IMR-90 (cell line): ENCODE data around the gene NBPF1. TPM values are rescaled to one million over a fixed set of nuclear protein-coding genes. Genes with fewer than 3 reads are reported as not detected.
A peak's percentile ranks its signal among the peaks of the same experiment; 100 is the strongest.
"Not testable (repeated sequence)": the region's sequence is repeated elsewhere in the genome, so short reads cannot be mapped to it uniquely, and the experiment has no call there.

Source experiments
- ATAC-seq: fragments of 200-7000 bp; cut with Tn5 transposase; 2 replicates; pipeline ENCODE4 v1.9.1; 2020; ENCODE audit warnings: low read depth, mild to moderate bottlenecking, moderate library complexity
- BruUV-seq: library from RNA; stranded (reverse); fragments of 400-500 nt; replicated peaks from 2 replicates; lab custom pipeline; 2021; lab: Mats Ljungman, UMichigan
- CTCF ChIA-PET: fragments of 300-600 bp; formaldehyde crosslinking; extraction: SDS; loops from one replicate; lab custom pipeline; 2021; ENCODE audit warnings: antibody characterized with exemption; lab: Yijun Ruan, JAX
- POLR2A ChIA-PET: fragments of 300-600 bp; sonication (Branson Sonifier 250); formaldehyde crosslinking; loops from one replicate; lab custom pipeline; 2022; ENCODE audit warnings: antibody characterized with exemption; ENCODE audit not compliant: unreplicated experiment; lab: Charles Lee
- DNase-seq: peaks from one replicate; pipeline ENCODE4 v3.0.0; 2013
- H2AFZ ChIP-seq: replicated peaks from 2 replicates; pipeline ENCODE3; 2013; ENCODE audit warnings: low read length, mild to moderate bottlenecking; ENCODE audit not compliant: poor library complexity
- H2AK5ac ChIP-seq: 2 replicates; pipeline ENCODE4 v1.6.1; 2013; ENCODE audit warnings: low read depth, low read length, inconsistent platforms
- H2AK9ac ChIP-seq: replicated peaks from 2 replicates; pipeline ENCODE3; 2013; ENCODE audit warnings: mild to moderate bottlenecking, low read depth, low read length, moderate library complexity; ENCODE audit not compliant: poor library complexity
- H2BK120ac ChIP-seq: 2 replicates; pipeline ENCODE4 v1.6.1; 2013; ENCODE audit warnings: low read depth, low read length, inconsistent platforms
- H2BK15ac ChIP-seq: 3 replicates; pipeline ENCODE4 v1.6.1; 2013; ENCODE audit warnings: low read depth, low read length, inconsistent platforms
- H2BK20ac ChIP-seq: 2 replicates; pipeline ENCODE4 v1.6.1; 2013; ENCODE audit warnings: low read depth, mild to moderate bottlenecking, inconsistent platforms, low read length, moderate library complexity
- H2BK5ac ChIP-seq: 2 replicates; pipeline ENCODE4 v1.6.1; 2013; ENCODE audit warnings: mild to moderate bottlenecking, low read depth, low read length, inconsistent platforms; ENCODE audit not compliant: poor library complexity, severe bottlenecking
- H3K14ac ChIP-seq: replicated peaks from 2 replicates; pipeline ENCODE4 v1.6.1; 2013; ENCODE audit warnings: low read depth, low read length, inconsistent platforms
- H3K18ac ChIP-seq: 2 replicates; pipeline ENCODE4 v1.6.1; 2013; ENCODE audit warnings: low read depth, low read length, control low read depth
- H3K23ac ChIP-seq: 2 replicates; pipeline ENCODE4 v1.6.1; 2013; ENCODE audit warnings: low read depth, low read length, inconsistent platforms
- H3K27ac ChIP-seq: 2 replicates; pipeline ENCODE4 v1.5.1; 2013; ENCODE audit warnings: mild to moderate bottlenecking, control low read depth, low read length; ENCODE audit not compliant: insufficient read depth
- H3K27me3 ChIP-seq: 2 replicates; pipeline ENCODE4 v1.6.1; 2013; ENCODE audit warnings: low read length; ENCODE audit not compliant: control insufficient read depth, insufficient read depth
- H3K36me3 ChIP-seq: 2 replicates; pipeline ENCODE4 v1.6.1; 2013; ENCODE audit warnings: low read length, mixed read lengths; ENCODE audit not compliant: control insufficient read depth, insufficient read depth
- H3K4ac ChIP-seq: 2 replicates; pipeline ENCODE4 v1.6.1; 2013; ENCODE audit warnings: low read depth, low read length, inconsistent platforms
- H3K4me1 ChIP-seq: 2 replicates; pipeline ENCODE4 v1.6.1; 2013; ENCODE audit warnings: low read length, mixed read lengths; ENCODE audit not compliant: control insufficient read depth, insufficient read depth
- H3K4me2 ChIP-seq: 2 replicates; pipeline ENCODE4 v1.6.1; 2013; ENCODE audit warnings: low read depth, mild to moderate bottlenecking, control low read depth, low read length, moderate library complexity
- H3K4me3 ChIP-seq: 2 replicates; pipeline ENCODE4 v1.5.1; 2013; ENCODE audit warnings: low read depth, mild to moderate bottlenecking, control low read depth, low read length, moderate library complexity; ENCODE audit not compliant: insufficient read depth
- H3K56ac ChIP-seq: 2 replicates; pipeline ENCODE4 v1.6.1; 2013; ENCODE audit warnings: low read length, inconsistent platforms; ENCODE audit not compliant: insufficient read depth; ENCODE audit errors: extremely low read depth
- H3K79me1 ChIP-seq, 2 experiments: 2 replicates each; pipeline ENCODE4 v1.6.1; 2013; ENCODE audit warnings: low read length in 2 of 2, inconsistent platforms in 1 of 2, low read depth in 1 of 2
- H3K9ac ChIP-seq: 2 replicates; pipeline ENCODE4 v1.6.1; 2013; ENCODE audit warnings: low read depth, low read length, control low read depth
- H3K9me1 ChIP-seq: 2 replicates; pipeline ENCODE4 v1.6.1; 2013; ENCODE audit warnings: low read length, inconsistent platforms; ENCODE audit not compliant: insufficient read depth
- H3K9me3 ChIP-seq: 2 replicates; pipeline ENCODE4 v1.6.1; 2013; ENCODE audit warnings: low read length; ENCODE audit not compliant: control insufficient read depth, insufficient read depth
- H4K20me1 ChIP-seq: 2 replicates; pipeline ENCODE4 v1.6.1; 2013; ENCODE audit warnings: low read length, inconsistent platforms; ENCODE audit not compliant: insufficient read depth
- H4K5ac ChIP-seq: 2 replicates; pipeline ENCODE4 v1.6.1; 2013; ENCODE audit warnings: mild to moderate bottlenecking, low read depth, low read length, control low read depth
- H4K8ac ChIP-seq, 2 experiments: 2 replicates each; pipeline ENCODE4 v1.6.1; 2013; ENCODE audit warnings: low read depth in 2 of 2, low read length in 2 of 2, control low read depth in 1 of 2, inconsistent platforms in 1 of 2
- H4K91ac ChIP-seq: 2 replicates; pipeline ENCODE4 v1.6.1; 2013; ENCODE audit warnings: low read depth, low read length, inconsistent platforms; ENCODE audit not compliant: insufficient read depth
- BHLHE40 ChIP-seq: fragments of 150-350 bp; IDR thresholded peaks from 2 replicates; pipeline ENCODE4 v1.6.1; 2016; ENCODE audit warnings: mild to moderate bottlenecking, low read depth, low read length
- POLR2A ChIP-seq: IDR thresholded peaks from 2 replicates; pipeline ENCODE4 v1.6.1; 2012; ENCODE audit warnings: mild to moderate bottlenecking, low read depth, low read length
- WGBS, 2 experiments: methylation state at CpG; one replicate each; pipeline versions ENCODE4 v1.1.5 to v1.1.7; 2013; ENCODE audit warnings: missing lambda C conversion rate in 2 of 2; ENCODE audit not compliant: insufficient read length in 1 of 2; ENCODE audit errors: extremely low coverage in 2 of 2; 5-methylcytosine and 5-hydroxymethylcytosine counted together
- dilution Hi-C: fragments of 300-500 bp; cut with HindIII; formaldehyde crosslinking; loops from one replicate; pipeline ENCODE4 v1.14.3; 2018; ENCODE audit warnings: low sequenced_read_pairs; ENCODE audit not compliant: unreplicated experiment
- in situ Hi-C: fragments of 300-500 bp; cut with MboI; formaldehyde crosslinking; loops from 3 replicates; pipeline ENCODE4 v1.14.3; 2019; ENCODE audit warnings: low sequenced_read_pairs, inconsistent platforms, mixed read lengths
- intact Hi-C: fragments of 100-400 bp; cut with micrococcal nuclease; formaldehyde crosslinking; loops from 2 replicates; pipeline ENCODE4 v1.10.0; 2022
- polyA plus RNA-seq, 3 experiments: library from polyadenylated mRNA; depleted of rRNA; stranded (reverse); fragments of >200 nt; gene quantifications; 2 replicates each; pipeline ENCODE4 v1.2.3, GENCODE V29; 2012; ENCODE audit warnings: low replicate concordance in 1 of 3
- total RNA-seq: library from RNA; depleted of rRNA; stranded (reverse); fragments of >200 nt; gene quantifications from 2 replicates; pipeline ENCODE4 v1.2.3, GENCODE V29; 2012

NBPF1 gene
- total and polyA plus RNA-seq, 2 of the 4 experiments (the other 2 are of a cell fraction): 18.8 to 25.3 TPM

DNA sequence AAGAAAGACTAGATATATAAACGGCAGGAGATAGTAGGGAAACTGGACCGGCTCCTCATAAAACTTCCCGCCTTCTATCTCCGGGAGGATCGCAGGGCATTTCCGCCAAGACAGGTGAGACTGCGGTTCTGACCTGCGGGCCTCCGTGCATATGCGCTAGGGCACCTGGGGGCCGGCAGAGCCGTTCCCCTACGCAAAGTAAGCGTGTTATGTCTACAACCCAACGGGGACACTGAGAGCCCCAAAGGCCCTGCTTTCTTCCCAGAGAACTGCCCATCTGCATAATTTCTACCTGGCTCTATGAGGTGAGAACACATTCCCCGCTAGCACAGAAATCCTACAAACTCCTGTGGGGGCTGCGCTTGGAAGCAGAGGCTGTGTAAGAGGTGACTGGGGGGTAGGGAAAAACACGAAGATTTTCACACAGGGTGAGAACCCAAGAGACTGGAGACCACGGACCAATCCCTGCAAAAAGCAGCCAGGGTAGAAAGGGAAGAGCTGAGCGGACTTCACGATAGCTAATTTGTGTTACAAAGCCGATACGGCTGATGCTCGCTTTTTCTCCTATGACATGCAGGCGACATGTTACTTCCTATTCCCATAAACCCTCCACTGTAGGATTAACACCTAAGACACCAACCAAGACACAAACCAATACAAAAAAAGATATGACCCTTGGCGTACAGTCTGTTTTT, 99.8 kb downstream of the NBPF1 start:
- H2AK5ac ChIP-seq, H4K5ac ChIP-seq, H4K8ac ChIP-seq, H3K4ac ChIP-seq, H2AFZ ChIP-seq, H2BK5ac ChIP-seq, in situ Hi-C loops, H3K4me3 ChIP-seq, POLR2A ChIA-PET, H2BK20ac ChIP-seq, intact Hi-C loops, H4K20me1 ChIP-seq, H3K9me1 ChIP-seq, H3K27ac ChIP-seq, H3K18ac ChIP-seq, H3K27me3 ChIP-seq, H3K4me1 ChIP-seq, H2BK120ac ChIP-seq, H3K56ac ChIP-seq, H2BK15ac ChIP-seq, H3K14ac ChIP-seq, H3K36me3 ChIP-seq, H4K91ac ChIP-seq, H3K23ac ChIP-seq, H2AK9ac ChIP-seq, H3K79me1 ChIP-seq, H3K9me3 ChIP-seq, dilution Hi-C loops, H3K9ac ChIP-seq, CTCF ChIA-PET: not testable (repeated sequence)
- DNase-seq: peak; percentile 99
- WGBS, 2 experiments: no CpG with 5 or more reads among the region's 26 CpGs
- 0 out of 2 replicates have a peak overlapping the region, but pooled peaks have one; percentile 3 for H3K4me2 ChIP-seq
- TSS peak; percentile 99 for BruUV-seq
- ATAC-seq: peak; percentile 98
- TF ChIP-seq POLR2A: peak; percentile 94
- TF ChIP-seq BHLHE40: peak; percentile 44; the same call in 1 of the 2 replicates
